SK-N-MC (cell line): ENCODE results near the gene PTPRG.

Experiments
- EZH2 ChIP-seq: fragments of 200-600 bp; sonication (generic); IDR thresholded peaks from one replicate; pipeline ENCODE4 v1.6.1; 2017; ENCODE audit warnings: antibody characterized with exemption
- FOXP2 ChIP-seq: optimal IDR thresholded peaks from 2 replicates; pipeline ENCODE3; 2011; ENCODE audit warnings: mild to moderate bottlenecking, moderate library complexity; ENCODE audit not compliant: insufficient read depth; ENCODE audit errors: extremely low read length, control extremely low read depth
- POLR2AphosphoS5 ChIP-seq: IDR thresholded peaks from 2 replicates; pipeline ENCODE4 v1.6.1; 2012; ENCODE audit warnings: mild to moderate bottlenecking, low read depth, low read length, borderline replicate concordance

- TF ChIP-seq POLR2AphosphoS5 (no peak), EZH2 (no peak), FOXP2 (no peak)
These were observed 531.7 kb downstream of the PTPRG start for GRCh38 chr3:62093025-62093424.
